Right hindlimb (tissue), 1 donor: ENCODE measurements around the gene CAMK2A.
A peak's percentile ranks its signal among the peaks of the same experiment; 100 is the strongest.
"Not testable (repeated sequence)": the region's sequence is repeated elsewhere in the genome, so short reads cannot be mapped to it uniquely, and the experiment has no call there.

Experiments
- DNase-seq: peaks from one replicate; pipeline ENCODE4 v3.0.0-alpha.2; 2018

The CAMK2A gene

GRCh38 chr5:150253416-150254208 is 36.0 kb downstream of the CAMK2A start:
- no peak for DNase-seq

- DNase-seq: no peak
Measured at GRCh38 chr5:150252489-150252888, 37.1 kb downstream of the CAMK2A start.

GRCh38 chr5:150251504-150251903 is 38.1 kb downstream of the CAMK2A start:
- DNase-seq: no peak

GRCh38 chr5:150249744-150250143 is 39.8 kb downstream of the CAMK2A start:
- no peak for DNase-seq

- DNase-seq: no peak
Measured at GRCh38 chr5:150248946-150249345, 40.6 kb downstream of the CAMK2A start.

- DNase-seq: not testable (repeated sequence)
Measured at GRCh38 chr5:150248493-150248892, 41.1 kb downstream of the CAMK2A start.

GRCh38 chr5:150247726-150248125 is 41.8 kb downstream of the CAMK2A start:
- no peak for DNase-seq

- no peak for DNase-seq
Measured at GRCh38 chr5:150246835-150247234, 42.7 kb downstream of the CAMK2A start.

- DNase-seq: no peak
Measured at GRCh38 chr5:150246429-150246828, 43.1 kb downstream of the CAMK2A start.

- no peak for DNase-seq
Measured at GRCh38 chr5:150245808-150246207, 43.8 kb downstream of the CAMK2A start.

- peak; percentile 71 for DNase-seq
Measured at GRCh38 chr5:150245111-150245789, 44.3 kb downstream of the CAMK2A start.

- DNase-seq: no peak
Measured at GRCh38 chr5:150244209-150244608, 45.4 kb downstream of the CAMK2A start.

GRCh38 chr5:150243590-150243989 is 46.0 kb downstream of the CAMK2A start:
- DNase-seq: no peak

- DNase-seq: no peak
Measured at GRCh38 chr5:150242251-150242894, 47.2 kb downstream of the CAMK2A start.

- DNase-seq: peak; percentile 69
Measured at GRCh38 chr5:150241298-150242160, 48.0 kb downstream of the CAMK2A start.

GRCh38 chr5:150239794-150240122 is 49.8 kb downstream of the CAMK2A start:
- DNase-seq: no peak

- no peak for DNase-seq
Measured at GRCh38 chr5:150239099-150239793, 50.3 kb downstream of the CAMK2A start.

- no peak for DNase-seq
Measured at GRCh38 chr5:150238646-150239045, 50.9 kb downstream of the CAMK2A start.

GRCh38 chr5:150236981-150237754 is 52.4 kb downstream of the CAMK2A start:
- no peak for DNase-seq

- DNase-seq: no peak
Measured at GRCh38 chr5:150236313-150236712, 53.3 kb downstream of the CAMK2A start.

GRCh38 chr5:150235500-150235854 is 54.1 kb downstream of the CAMK2A start:
- DNase-seq: no peak
